GM18520 (cell line): ENCODE data around the gene UPP1.
"Not testable (repeated sequence)": the region's sequence is repeated elsewhere in the genome, so short reads cannot be mapped to it uniquely, and the experiment has no call there.

Experiments
- ATAC-seq: cut with Tn5 transposase; IDR thresholded peaks from one replicate; pipeline ENCODE4 v1.9.1; 2021; ENCODE audit not compliant: unreplicated experiment

Gene UPP1

GRCh38 chr7:48110868-48111267 is 21.8 kb downstream of the UPP1 start:
- ATAC-seq, result no peak

- ATAC-seq, result no peak
Measured at GRCh38 chr7:48111596-48111995, 22.5 kb downstream of the UPP1 start.

GRCh38 chr7:48112401-48113165 is 23.5 kb downstream of the UPP1 start:
- no peak for ATAC-seq

GRCh38 chr7:48113275-48113674 is 24.2 kb downstream of the UPP1 start:
- no peak for ATAC-seq

- no peak for ATAC-seq
Measured at GRCh38 chr7:48114115-48114514, 25.1 kb downstream of the UPP1 start.

GRCh38 chr7:48114589-48114988 is 25.5 kb downstream of the UPP1 start:
- ATAC-seq, result no peak

- no peak for ATAC-seq
Measured at GRCh38 chr7:48116043-48116442, 27.0 kb downstream of the UPP1 start.

- ATAC-seq, result no peak
Measured at GRCh38 chr7:48118041-48118440, 29.0 kb downstream of the UPP1 start.

GRCh38 chr7:48120536-48120935 is 31.5 kb downstream of the UPP1 start:
- not testable (repeated sequence) for ATAC-seq

GRCh38 chr7:48126037-48126436 is 37.0 kb downstream of the UPP1 start:
- ATAC-seq, result no peak

GRCh38 chr7:48130658-48131108 is 41.6 kb downstream of the UPP1 start:
- ATAC-seq, result peak; percentile 87

GRCh38 chr7:48132792-48133191 is 43.7 kb downstream of the UPP1 start:
- ATAC-seq, result no peak

GRCh38 chr7:48139459-48139858 is 50.4 kb downstream of the UPP1 start:
- ATAC-seq, result no peak

GRCh38 chr7:48140001-48140681 is 51.1 kb downstream of the UPP1 start:
- no peak for ATAC-seq

- no peak for ATAC-seq
Measured at GRCh38 chr7:48141521-48141920, 52.5 kb downstream of the UPP1 start.

GRCh38 chr7:48144291-48144768 is 55.3 kb downstream of the UPP1 start:
- no peak for ATAC-seq

- ATAC-seq, result no peak
Measured at GRCh38 chr7:48147078-48147591, 58.1 kb downstream of the UPP1 start.

GRCh38 chr7:48147690-48148089 is 58.6 kb downstream of the UPP1 start:
- ATAC-seq, result not testable (repeated sequence)

- ATAC-seq, result no peak
Measured at GRCh38 chr7:48148311-48148710, 59.2 kb downstream of the UPP1 start.

GRCh38 chr7:48149058-48149457 is 60.0 kb downstream of the UPP1 start:
- ATAC-seq, result no peak

- ATAC-seq, result no peak
Measured at GRCh38 chr7:48150086-48150485, 61.0 kb downstream of the UPP1 start.

GRCh38 chr7:48154792-48155413 is 65.8 kb downstream of the UPP1 start:
- peak; percentile 74 for ATAC-seq
